Uterus (tissue), 4 donors: ENCODE measurements around the gene HS6ST3. TPM values are rescaled to one million over a fixed set of nuclear protein-coding genes. Genes with fewer than 3 reads are reported as not detected.

Experiments used
- DNase-seq, 2 donors: peaks; one replicate each; pipeline ENCODE4 v3.0.0-alpha.2; 2019 to 2020
- H3K27ac ChIP-seq, 2 donors: fragments of 200-600 bp; sonication (generic); 1 replicate in 1 of 2; 2 replicates in 1 of 2; pipeline ENCODE4 v1.5.1; 2016 to 2018
- H3K27me3 ChIP-seq, 2 donors: fragments of 200-600 bp; sonication (generic); one replicate each; pipeline ENCODE4 v1.5.1; 2018 to 2019; ENCODE audit warnings: control low read depth in 1 of 2
- H3K36me3 ChIP-seq, 2 donors: fragments of 200-600 bp; sonication (generic); one replicate each; pipeline ENCODE4 v1.5.1; 2019; ENCODE audit warnings: control low read depth in 1 of 2
- H3K4me1 ChIP-seq, 2 donors: fragments of 200-600 bp; sonication (generic); one replicate each; pipeline ENCODE4 v1.5.1; 2018 to 2019; ENCODE audit warnings: control low read depth in 1 of 2
- H3K4me3 ChIP-seq, 2 donors: fragments of 200-600 bp; sonication (generic); 1 replicate in 1 of 2; 2 replicates in 1 of 2; pipeline ENCODE4 v1.5.1; 2018 to 2019; ENCODE audit warnings: mild to moderate bottlenecking in 1 of 2
- H3K9me3 ChIP-seq, 2 donors: fragments of 200-600 bp; sonication (generic); one replicate each; pipeline ENCODE4 v1.5.1; 2019; ENCODE audit warnings: control low read depth in 1 of 2
- CTCF ChIP-seq, 4 experiments: fragments of 200-600 bp in 2 of 4; fragments of 450-650 bp in 2 of 4; sonication (generic) in 2 of 4; IDR thresholded peaks; one replicate each; pipeline ENCODE4 v1.5.1; 2016 to 2019; ENCODE audit warnings: antibody characterized with exemption in 4 of 4, mild to moderate bottlenecking in 2 of 4, moderate library complexity in 1 of 4
- POLR2A ChIP-seq, 2 donors: fragments of 450-650 bp; IDR thresholded peaks; one replicate each; pipeline ENCODE4 v1.6.1; 2016; ENCODE audit warnings: antibody characterized with exemption in 2 of 2, mild to moderate bottlenecking in 1 of 2, moderate library complexity in 1 of 2
- intact Hi-C: fragments of 100-400 bp; cut with DNase I; formaldehyde crosslinking; loops from one replicate; pipeline ENCODE4 v1.15.1; 2023; ENCODE audit warnings: low total_unique reads
- total RNA-seq, 4 donors: library from RNA; depleted of rRNA in 3 of 4; stranded (reverse); fragments of >200 nt in 3 of 4; gene quantifications; one replicate each; pipeline versions ENCODE4 v1.1.0 to v1.2.4, GENCODE V29; 2014 to 2023
- donor health status: DM: yes; HTN: yes; CAD: no.

Gene HS6ST3
- total RNA-seq, 4 donors from 2014 or later = 1.3 to 8.7 (median 5.3) TPM

GRCh38 chr13:96816261-96816660, 726.4 kb downstream of the HS6ST3 start:
- no peaks in the 10 kb centered on the region for H3K9me3 ChIP-seq
- peak in 1 of 2 donors; percentile 19 for DNase-seq
- intact Hi-C loops = no loop called here
- H3K4me1 ChIP-seq = no peaks in the 10 kb centered on the region
- no peaks in the 10 kb centered on the region for H3K36me3 ChIP-seq
- no peak overlapping the region for H3K27ac ChIP-seq
- TF ChIP-seq POLR2A (IDR thresholded peaks at IDR 0.05) (no peak), CTCF (IDR thresholded peaks at IDR 0.05) (no peak)
- no peak overlapping the region for H3K4me3 ChIP-seq
- no peaks in the 10 kb centered on the region for H3K27me3 ChIP-seq

GRCh38 chr13:96816874-96817273, 727.0 kb downstream of the HS6ST3 start:
- intact Hi-C loops = no loop called here
- TF ChIP-seq CTCF (IDR thresholded peaks at IDR 0.05) = no peak
- TF ChIP-seq POLR2A (IDR thresholded peaks at IDR 0.05) = no peak
- no peak overlapping the region for H3K27ac ChIP-seq

GRCh38 chr13:96817336-96817941, 727.5 kb downstream of the HS6ST3 start:
- intact Hi-C loops = no loop called here
- Histone ChIP-seq H3K4me1 (no peaks in the 10 kb centered on the region), H3K4me3 (no peak overlapping the region), H3K27ac (no peak overlapping the region), H3K9me3 (no peaks in the 10 kb centered on the region), H3K27me3 (no peaks in the 10 kb centered on the region), H3K36me3 (no peaks in the 10 kb centered on the region)
- TF ChIP-seq POLR2A (IDR thresholded peaks at IDR 0.05) (no peak), CTCF (IDR thresholded peaks at IDR 0.05) (peak in 3 of 4 experiments; percentile 10 to 28 (median 15))
- no peak for DNase-seq

More at GRCh38 chr13:96816874-96817273, 727.0 kb downstream of the HS6ST3 start:
- H3K4me1 ChIP-seq = no peaks in the 10 kb centered on the region
- no peak overlapping the region for H3K4me3 ChIP-seq
- no peaks in the 10 kb centered on the region for H3K27me3 ChIP-seq
- no peaks in the 10 kb centered on the region for H3K36me3 ChIP-seq
- H3K9me3 ChIP-seq = no peaks in the 10 kb centered on the region
- no peak for DNase-seq

GRCh38 chr13:96819375-96819774, 729.5 kb downstream of the HS6ST3 start:
- no peaks in the 10 kb centered on the region for H3K9me3 ChIP-seq
- H3K4me3 ChIP-seq = no peak overlapping the region
- H3K27me3 ChIP-seq = no peaks in the 10 kb centered on the region
- DNase-seq = no peak
- intact Hi-C loops = no loop called here
- no peak for TF ChIP-seq POLR2A (IDR thresholded peaks at IDR 0.05)
- no peak for TF ChIP-seq CTCF (IDR thresholded peaks at IDR 0.05)
- H3K27ac ChIP-seq = no peak overlapping the region
- H3K36me3 ChIP-seq = no peaks in the 10 kb centered on the region
- no peaks in the 10 kb centered on the region for H3K4me1 ChIP-seq

GRCh38 chr13:96821381-96821780, 731.5 kb downstream of the HS6ST3 start:
- Histone ChIP-seq H3K36me3 (no peaks in the 10 kb centered on the region), H3K27ac (no peak overlapping the region), H3K4me3 (no peak overlapping the region), H3K4me1 (no peaks in the 10 kb centered on the region), H3K27me3 (no peaks in the 10 kb centered on the region), H3K9me3 (no peaks in the 10 kb centered on the region)
- intact Hi-C loops = no loop called here
- no peak for DNase-seq
- TF ChIP-seq POLR2A (IDR thresholded peaks at IDR 0.05) (no peak), CTCF (IDR thresholded peaks at IDR 0.05) (no peak)
